Measurements from ENCODE around the gene PIP4K2C.

Gene PIP4K2C

GRCh38 chr12:57619434-57620244 lies 28.6 kb downstream of the PIP4K2C start:
- Histone ChIP-seq H3K4me3 (ENCODE audit: low read depth in 1 of 5, low read length in 5 of 5) (no peak overlapping the region), H3K4me1 (ENCODE audit: control insufficient read depth in 5 of 5, insufficient read depth in 5 of 5, low read length in 5 of 5) (peaks cover 2 to 24% (median 23%) of the 10 kb centered on the region in 5 donors), H3K27ac (ENCODE audit: low read depth, low read length) (no peak overlapping the region), H3K9me3 (ENCODE audit: control insufficient read depth in 5 of 5, low read length in 5 of 5) (no peaks in the 10 kb centered on the region), H3K27me3 (ENCODE audit: control insufficient read depth in 5 of 5, insufficient read depth in 4 of 5, low read length in 5 of 5) (peaks cover 59 to 76% (median 75%) of the 10 kb centered on the region in 5 donors), H3K36me3 (ENCODE audit: control insufficient read depth in 5 of 5, insufficient read depth in 5 of 5, low read length in 5 of 5) (peaks cover 0 to 14% (median 9%) of the 10 kb centered on the region in 5 donors), H3K9ac (ENCODE audit: low read length in 5 of 5) (no peak overlapping the region)

- Histone ChIP-seq H3K4me3 (ENCODE audit: low read depth in 1 of 5, low read length in 5 of 5) (peak overlapping the region in 3 of 5 donors; percentile 50 to 68 (median 58)), H3K4me1 (ENCODE audit: control insufficient read depth in 5 of 5, insufficient read depth in 5 of 5, low read length in 5 of 5) (peaks cover 2 to 24% (median 21%) of the 10 kb centered on the region in 5 donors), H3K27ac (ENCODE audit: low read depth, low read length) (no peak overlapping the region), H3K27me3 (ENCODE audit: control insufficient read depth in 5 of 5, insufficient read depth in 4 of 5, low read length in 5 of 5) (peaks cover 65 to 78% (median 76%) of the 10 kb centered on the region in 5 donors), H3K9ac (ENCODE audit: low read length in 5 of 5) (no peak overlapping the region), H3K36me3 (ENCODE audit: control insufficient read depth in 5 of 5, insufficient read depth in 5 of 5, low read length in 5 of 5) (peaks cover 0 to 10% (median 7%) of the 10 kb centered on the region in 5 donors), H3K9me3 (ENCODE audit: control insufficient read depth in 5 of 5, low read length in 5 of 5) (no peaks in the 10 kb centered on the region)
Measured at GRCh38 chr12:57620245-57620935, 29.4 kb downstream of the PIP4K2C start.

- peak overlapping the region; percentile 47 to 68 (median 58) for H3K4me3 ChIP-seq (ENCODE audit: low read depth in 1 of 5, low read length in 5 of 5)
- H3K27me3 ChIP-seq (ENCODE audit: control insufficient read depth in 5 of 5, insufficient read depth in 4 of 5, low read length in 5 of 5) = peaks cover 63 to 78% (median 75%) of the 10 kb centered on the region in 5 donors
- H3K9ac ChIP-seq (ENCODE audit: low read length in 5 of 5) = peak overlapping the region in 2 of 5 donors; percentile 47 to 48
- no peak overlapping the region for H3K27ac ChIP-seq (ENCODE audit: low read depth, low read length)
- no peaks in the 10 kb centered on the region for H3K9me3 ChIP-seq (ENCODE audit: control insufficient read depth in 5 of 5, low read length in 5 of 5)
- peaks cover 0 to 4% (median 1%) of the 10 kb centered on the region in 5 donors for H3K36me3 ChIP-seq (ENCODE audit: control insufficient read depth in 5 of 5, insufficient read depth in 5 of 5, low read length in 5 of 5)
- peaks cover 2 to 24% (median 21%) of the 10 kb centered on the region in 5 donors for H3K4me1 ChIP-seq (ENCODE audit: control insufficient read depth in 5 of 5, insufficient read depth in 5 of 5, low read length in 5 of 5)
Measured at GRCh38 chr12:57620936-57621496, 30.0 kb downstream of the PIP4K2C start.

GRCh38 chr12:57621497-57622292 lies 30.7 kb downstream of the PIP4K2C start:
- no peak overlapping the region for H3K27ac ChIP-seq (ENCODE audit: low read depth, low read length)
- peak overlapping the region; percentile 47 to 68 (median 58) for H3K4me3 ChIP-seq (ENCODE audit: low read depth in 1 of 5, low read length in 5 of 5)
- peak overlapping the region in 2 of 5 donors; percentile 47 to 48 for H3K9ac ChIP-seq (ENCODE audit: low read length in 5 of 5)
- peaks cover 2 to 24% (median 21%) of the 10 kb centered on the region in 5 donors for H3K4me1 ChIP-seq (ENCODE audit: control insufficient read depth in 5 of 5, insufficient read depth in 5 of 5, low read length in 5 of 5)
- no peaks in the 10 kb centered on the region for H3K36me3 ChIP-seq (ENCODE audit: control insufficient read depth in 5 of 5, insufficient read depth in 5 of 5, low read length in 5 of 5)
- H3K9me3 ChIP-seq (ENCODE audit: control insufficient read depth in 5 of 5, low read length in 5 of 5) = no peaks in the 10 kb centered on the region
- H3K27me3 ChIP-seq (ENCODE audit: control insufficient read depth in 5 of 5, insufficient read depth in 4 of 5, low read length in 5 of 5) = peaks cover 63 to 82% (median 77%) of the 10 kb centered on the region in 5 donors

- peaks cover 63 to 84% (median 79%) of the 10 kb centered on the region in 5 donors for H3K27me3 ChIP-seq (ENCODE audit: control insufficient read depth in 5 of 5, insufficient read depth in 4 of 5, low read length in 5 of 5)
- H3K4me1 ChIP-seq (ENCODE audit: control insufficient read depth in 5 of 5, insufficient read depth in 5 of 5, low read length in 5 of 5) = peaks cover 2 to 26% (median 24%) of the 10 kb centered on the region in 5 donors
- no peaks in the 10 kb centered on the region for H3K36me3 ChIP-seq (ENCODE audit: control insufficient read depth in 5 of 5, insufficient read depth in 5 of 5, low read length in 5 of 5)
- no peak overlapping the region for H3K27ac ChIP-seq (ENCODE audit: low read depth, low read length)
- H3K4me3 ChIP-seq (ENCODE audit: low read depth in 1 of 5, low read length in 5 of 5) = no peak overlapping the region
- no peak overlapping the region for H3K9ac ChIP-seq (ENCODE audit: low read length in 5 of 5)
- no peaks in the 10 kb centered on the region for H3K9me3 ChIP-seq (ENCODE audit: control insufficient read depth in 5 of 5, low read length in 5 of 5)
Measured at GRCh38 chr12:57622293-57623245, 31.6 kb downstream of the PIP4K2C start.

GRCh38 chr12:57623385-57623784 lies 32.4 kb downstream of the PIP4K2C start:
- Histone ChIP-seq H3K27ac (ENCODE audit: low read depth, low read length) (no peak overlapping the region), H3K4me1 (ENCODE audit: control insufficient read depth in 5 of 5, insufficient read depth in 5 of 5, low read length in 5 of 5) (peaks cover 2 to 32% (median 24%) of the 10 kb centered on the region in 5 donors), H3K4me3 (ENCODE audit: low read depth in 1 of 5, low read length in 5 of 5) (no peak overlapping the region), H3K9ac (ENCODE audit: low read length in 5 of 5) (no peak overlapping the region), H3K36me3 (ENCODE audit: control insufficient read depth in 5 of 5, insufficient read depth in 5 of 5, low read length in 5 of 5) (no peaks in the 10 kb centered on the region), H3K9me3 (ENCODE audit: control insufficient read depth in 5 of 5, low read length in 5 of 5) (no peaks in the 10 kb centered on the region), H3K27me3 (ENCODE audit: control insufficient read depth in 5 of 5, insufficient read depth in 4 of 5, low read length in 5 of 5) (peaks cover 64 to 87% (median 85%) of the 10 kb centered on the region in 5 donors)

GRCh38 chr12:57623811-57624390 lies 32.9 kb downstream of the PIP4K2C start:
- Histone ChIP-seq H3K27me3 (ENCODE audit: control insufficient read depth in 5 of 5, insufficient read depth in 4 of 5, low read length in 5 of 5) (peaks cover 66 to 92% (median 90%) of the 10 kb centered on the region in 5 donors), H3K9ac (ENCODE audit: low read length in 5 of 5) (no peak overlapping the region), H3K4me1 (ENCODE audit: control insufficient read depth in 5 of 5, insufficient read depth in 5 of 5, low read length in 5 of 5) (peaks cover 2 to 32% (median 24%) of the 10 kb centered on the region in 5 donors), H3K27ac (ENCODE audit: low read depth, low read length) (no peak overlapping the region), H3K4me3 (ENCODE audit: low read depth in 1 of 5, low read length in 5 of 5) (no peak overlapping the region), H3K9me3 (ENCODE audit: control insufficient read depth in 5 of 5, low read length in 5 of 5) (no peaks in the 10 kb centered on the region), H3K36me3 (ENCODE audit: control insufficient read depth in 5 of 5, insufficient read depth in 5 of 5, low read length in 5 of 5) (no peaks in the 10 kb centered on the region)

GRCh38 chr12:57624441-57625220 lies 33.6 kb downstream of the PIP4K2C start:
- peaks cover 2 to 26% (median 17%) of the 10 kb centered on the region in 5 donors for H3K4me1 ChIP-seq (ENCODE audit: control insufficient read depth in 5 of 5, insufficient read depth in 5 of 5, low read length in 5 of 5)
- no peak overlapping the region for H3K4me3 ChIP-seq (ENCODE audit: low read depth in 1 of 5, low read length in 5 of 5)
- H3K27me3 ChIP-seq (ENCODE audit: control insufficient read depth in 5 of 5, insufficient read depth in 4 of 5, low read length in 5 of 5) = peaks cover 61 to 87% (median 87%) of the 10 kb centered on the region in 5 donors
- no peaks in the 10 kb centered on the region for H3K36me3 ChIP-seq (ENCODE audit: control insufficient read depth in 5 of 5, insufficient read depth in 5 of 5, low read length in 5 of 5)
- no peak overlapping the region for H3K9ac ChIP-seq (ENCODE audit: low read length in 5 of 5)
- no peaks in the 10 kb centered on the region for H3K9me3 ChIP-seq (ENCODE audit: control insufficient read depth in 5 of 5, low read length in 5 of 5)
- no peak overlapping the region for H3K27ac ChIP-seq (ENCODE audit: low read depth, low read length)
